ENCODE results near the gene NELFB. TPM values are rescaled to one million over a fixed set of nuclear protein-coding genes. Genes with fewer than 3 reads are reported as not detected.

Gene NELFB
- polyA plus RNA-seq, 1 donor from 2014 or later, result 64.7 TPM

DNA sequence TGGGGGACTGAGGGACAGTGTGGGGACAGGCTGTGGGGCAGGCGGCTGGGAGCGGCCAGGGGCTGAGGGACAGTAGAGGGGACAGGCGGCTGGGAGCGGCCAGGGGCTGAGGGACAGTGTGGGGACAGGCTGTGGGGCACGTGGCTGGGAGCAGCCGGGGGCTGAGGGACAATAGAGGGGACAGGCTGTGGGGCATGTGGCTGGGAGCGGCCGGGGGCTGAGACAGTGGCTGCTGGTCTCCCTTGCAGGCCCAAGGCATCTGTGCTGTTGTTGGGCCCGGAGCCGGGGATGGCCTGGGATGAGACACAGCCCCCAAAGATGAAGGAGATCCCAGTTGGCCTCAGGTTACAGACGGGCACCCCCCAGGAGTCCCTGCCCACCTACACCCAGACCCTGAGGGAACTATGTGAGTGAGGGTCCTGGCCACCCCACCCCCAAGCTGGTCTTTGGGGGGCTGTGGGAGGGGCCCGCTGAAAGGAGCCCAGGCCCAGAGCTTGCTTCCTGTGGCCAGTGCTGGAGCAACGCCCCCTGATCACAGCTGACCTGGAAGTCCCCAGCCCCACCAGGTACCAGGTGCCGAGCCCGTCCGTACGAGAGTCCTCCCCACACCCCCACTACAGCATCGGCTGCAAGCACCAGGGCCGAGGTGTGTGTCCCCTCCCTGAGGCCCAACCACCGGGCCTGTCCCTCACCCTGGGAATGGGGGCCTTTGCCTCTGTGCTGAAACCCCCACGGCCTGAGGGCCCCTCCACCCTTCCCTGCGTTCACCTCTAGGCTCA lies 3.4 kb upstream of the NELFB start:
- Histone ChIP-seq H3K79me2 (replicated peaks; ENCODE audit: insufficient read depth, low read length) (peaks cover 10% of the 10 kb centered on the region), H3K9me2 (ENCODE audit: insufficient read depth, low read length) (no peaks in the 10 kb centered on the region), H3K36me3 (ENCODE audit: insufficient read depth, low read length) (no peaks in the 10 kb centered on the region), H3F3A (ENCODE audit: insufficient read depth, low read length, poor library complexity, severe bottlenecking) (no peaks in the 10 kb centered on the region), H2AFZ (ENCODE audit: low read depth, low read length) (no peak overlapping the region), H3K4me3 (ENCODE audit: low read length) (no peak overlapping the region), H4K20me1 (ENCODE audit: insufficient read depth) (no peaks in the 10 kb centered on the region), H3K27ac (ENCODE audit: low read length) (no peak overlapping the region), H3K27me3 (ENCODE audit: insufficient read depth, low read depth, low read length) (no peaks in the 10 kb centered on the region), H3K4me2 (ENCODE audit: low read length) (no peak overlapping the region), H3K9ac (ENCODE audit: low read length) (no peak overlapping the region), H3K9me3 (ENCODE audit: low read length) (no peaks in the 10 kb centered on the region)
- no peak for TF ChIP-seq EZH2 (IDR thresholded peaks at IDR 0.05; ENCODE audit: borderline replicate concordance, insufficient read depth, low read length, poor library complexity, severe bottlenecking)
- no peak for TF ChIP-seq MXI1 (conservative IDR thresholded peaks at IDR 0.05; ENCODE audit: poor library complexity, severe bottlenecking)
- TF ChIP-seq, protein P1, sequence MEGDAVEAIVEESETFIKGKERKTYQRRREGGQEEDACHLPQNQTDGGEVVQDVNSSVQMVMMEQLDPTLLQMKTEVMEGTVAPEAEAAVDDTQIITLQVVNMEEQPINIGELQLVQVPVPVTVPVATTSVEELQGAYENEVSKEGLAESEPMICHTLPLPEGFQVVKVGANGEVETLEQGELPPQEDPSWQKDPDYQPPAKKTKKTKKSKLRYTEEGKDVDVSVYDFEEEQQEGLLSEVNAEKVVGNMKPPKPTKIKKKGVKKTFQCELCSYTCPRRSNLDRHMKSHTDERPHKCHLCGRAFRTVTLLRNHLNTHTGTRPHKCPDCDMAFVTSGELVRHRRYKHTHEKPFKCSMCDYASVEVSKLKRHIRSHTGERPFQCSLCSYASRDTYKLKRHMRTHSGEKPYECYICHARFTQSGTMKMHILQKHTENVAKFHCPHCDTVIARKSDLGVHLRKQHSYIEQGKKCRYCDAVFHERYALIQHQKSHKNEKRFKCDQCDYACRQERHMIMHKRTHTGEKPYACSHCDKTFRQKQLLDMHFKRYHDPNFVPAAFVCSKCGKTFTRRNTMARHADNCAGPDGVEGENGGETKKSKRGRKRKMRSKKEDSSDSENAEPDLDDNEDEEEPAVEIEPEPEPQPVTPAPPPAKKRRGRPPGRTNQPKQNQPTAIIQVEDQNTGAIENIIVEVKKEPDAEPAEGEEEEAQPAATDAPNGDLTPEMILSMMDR (IDR thresholded peaks at IDR 0.05; ENCODE audit: poor library complexity, severe bottlenecking), result no peak
- no peak for TF ChIP-seq SMC3 (conservative IDR thresholded peaks at IDR 0.05; ENCODE audit: poor library complexity)
- TF ChIP-seq, protein P2, sequence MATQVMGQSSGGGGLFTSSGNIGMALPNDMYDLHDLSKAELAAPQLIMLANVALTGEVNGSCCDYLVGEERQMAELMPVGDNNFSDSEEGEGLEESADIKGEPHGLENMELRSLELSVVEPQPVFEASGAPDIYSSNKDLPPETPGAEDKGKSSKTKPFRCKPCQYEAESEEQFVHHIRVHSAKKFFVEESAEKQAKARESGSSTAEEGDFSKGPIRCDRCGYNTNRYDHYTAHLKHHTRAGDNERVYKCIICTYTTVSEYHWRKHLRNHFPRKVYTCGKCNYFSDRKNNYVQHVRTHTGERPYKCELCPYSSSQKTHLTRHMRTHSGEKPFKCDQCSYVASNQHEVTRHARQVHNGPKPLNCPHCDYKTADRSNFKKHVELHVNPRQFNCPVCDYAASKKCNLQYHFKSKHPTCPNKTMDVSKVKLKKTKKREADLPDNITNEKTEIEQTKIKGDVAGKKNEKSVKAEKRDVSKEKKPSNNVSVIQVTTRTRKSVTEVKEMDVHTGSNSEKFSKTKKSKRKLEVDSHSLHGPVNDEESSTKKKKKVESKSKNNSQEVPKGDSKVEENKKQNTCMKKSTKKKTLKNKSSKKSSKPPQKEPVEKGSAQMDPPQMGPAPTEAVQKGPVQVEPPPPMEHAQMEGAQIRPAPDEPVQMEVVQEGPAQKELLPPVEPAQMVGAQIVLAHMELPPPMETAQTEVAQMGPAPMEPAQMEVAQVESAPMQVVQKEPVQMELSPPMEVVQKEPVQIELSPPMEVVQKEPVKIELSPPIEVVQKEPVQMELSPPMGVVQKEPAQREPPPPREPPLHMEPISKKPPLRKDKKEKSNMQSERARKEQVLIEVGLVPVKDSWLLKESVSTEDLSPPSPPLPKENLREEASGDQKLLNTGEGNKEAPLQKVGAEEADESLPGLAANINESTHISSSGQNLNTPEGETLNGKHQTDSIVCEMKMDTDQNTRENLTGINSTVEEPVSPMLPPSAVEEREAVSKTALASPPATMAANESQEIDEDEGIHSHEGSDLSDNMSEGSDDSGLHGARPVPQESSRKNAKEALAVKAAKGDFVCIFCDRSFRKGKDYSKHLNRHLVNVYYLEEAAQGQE (IDR thresholded peaks at IDR 0.05; ENCODE audit: borderline replicate concordance), result no peak

DNA sequence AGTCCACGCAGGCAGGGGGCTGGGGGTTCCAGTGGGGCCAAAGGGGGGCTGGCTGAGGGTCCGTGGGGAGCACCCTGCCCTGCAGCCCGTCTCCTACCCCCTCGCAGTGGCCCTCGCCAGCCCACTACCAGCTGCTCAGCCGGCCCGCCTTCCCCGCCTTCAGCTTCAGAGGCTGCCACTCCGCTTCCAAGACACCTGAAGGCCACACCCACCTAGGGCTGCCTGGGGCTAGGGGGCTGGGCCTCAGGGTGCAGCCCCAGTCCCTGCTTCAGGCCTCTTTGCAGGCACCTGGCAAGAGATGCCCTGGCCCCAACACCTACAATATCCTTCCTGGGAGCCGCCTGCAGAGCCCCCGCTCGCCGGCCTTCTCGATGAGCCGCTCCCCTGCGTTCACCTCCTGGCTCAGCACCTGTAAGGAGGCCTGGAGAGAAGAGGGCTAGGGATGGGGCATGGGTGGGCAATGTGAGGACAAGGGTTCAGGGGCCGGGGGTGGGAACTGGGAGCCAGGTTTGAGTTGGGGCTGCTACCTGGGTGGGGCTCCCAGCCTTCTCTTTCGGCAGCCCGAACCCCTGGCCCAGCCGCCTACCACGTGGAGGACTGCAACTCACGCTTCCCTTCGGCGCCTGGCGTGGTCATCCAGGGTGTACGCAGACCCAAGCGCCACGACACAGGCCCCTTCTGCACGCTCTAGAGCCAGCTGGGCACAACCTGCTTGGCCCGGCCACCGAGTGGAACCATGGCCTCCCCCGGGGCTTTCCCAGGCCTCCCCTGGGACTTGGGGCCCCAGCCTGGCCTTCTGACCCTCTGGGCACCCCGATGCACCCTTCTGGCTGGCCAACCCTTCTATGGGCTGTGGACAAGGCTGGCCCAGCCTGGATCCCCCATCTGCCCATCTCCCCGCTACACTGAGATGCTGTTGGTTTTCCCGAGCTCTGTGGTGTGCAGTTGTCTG lies 2.3 kb upstream of the NELFB start:
- Histone ChIP-seq H4K20me1 (ENCODE audit: insufficient read depth) (no peaks in the 10 kb centered on the region), H3K27me3 (ENCODE audit: insufficient read depth, low read depth, low read length) (no peaks in the 10 kb centered on the region), H2AFZ (ENCODE audit: low read depth, low read length) (no peak overlapping the region), H3K4me3 (ENCODE audit: low read length) (no peak overlapping the region), H3K4me2 (ENCODE audit: low read length) (no peak overlapping the region), H3F3A (ENCODE audit: insufficient read depth, low read length, poor library complexity, severe bottlenecking) (no peaks in the 10 kb centered on the region), H3K27ac (ENCODE audit: low read length) (no peak overlapping the region), H3K9me3 (ENCODE audit: low read length) (no peaks in the 10 kb centered on the region), H3K9ac (ENCODE audit: low read length) (no peak overlapping the region), H3K36me3 (ENCODE audit: insufficient read depth, low read length) (no peaks in the 10 kb centered on the region), H3K79me2 (replicated peaks; ENCODE audit: insufficient read depth, low read length) (peaks cover 10% of the 10 kb centered on the region), H3K9me2 (ENCODE audit: insufficient read depth, low read length) (no peaks in the 10 kb centered on the region)
- TF ChIP-seq MXI1 (conservative IDR thresholded peaks at IDR 0.05; ENCODE audit: poor library complexity, severe bottlenecking) (no peak), RAD21 (conservative IDR thresholded peaks at IDR 0.05) (no peak), EP300 (conservative IDR thresholded peaks at IDR 0.05; ENCODE audit: poor library complexity, severe bottlenecking) (no peak), EZH2 (IDR thresholded peaks at IDR 0.05; ENCODE audit: borderline replicate concordance, insufficient read depth, low read length, poor library complexity, severe bottlenecking) (no peak)
